ENCODE data around the gene WNT11.

Gene WNT11

DNA sequence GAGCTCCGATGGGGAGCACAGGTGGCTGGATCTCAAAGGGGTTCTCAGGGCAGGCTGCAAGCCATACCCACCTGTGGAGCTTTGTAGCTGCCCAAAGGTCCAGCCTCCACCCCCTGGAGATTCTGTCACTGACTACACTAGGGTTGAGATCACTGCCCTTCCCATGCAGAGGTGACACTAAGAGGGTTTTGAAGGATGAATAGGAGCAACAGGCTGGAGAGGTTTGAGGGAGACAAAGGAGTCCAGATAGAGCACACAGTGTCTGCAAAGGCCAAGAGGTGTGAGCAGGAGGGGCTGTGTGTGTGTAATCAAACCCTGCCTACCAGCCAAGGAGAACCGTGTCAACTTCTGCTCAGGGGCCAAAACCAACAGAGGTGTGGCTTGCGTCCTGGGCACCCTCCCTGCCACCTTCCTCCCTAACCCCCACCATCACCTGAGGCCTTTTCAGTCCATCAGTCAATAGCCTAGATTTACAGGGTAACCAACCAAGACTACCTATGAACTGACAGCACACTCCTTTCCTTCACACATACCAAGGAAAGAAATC, 43.0 kb upstream of the WNT11 start:
- POLR2A ChIA-PET (ENCODE audit: low non-redundant PET) = no interaction called here
- no peak for DNase-seq (ENCODE audit: low spot score)
- TF ChIP-seq, protein P1, sequence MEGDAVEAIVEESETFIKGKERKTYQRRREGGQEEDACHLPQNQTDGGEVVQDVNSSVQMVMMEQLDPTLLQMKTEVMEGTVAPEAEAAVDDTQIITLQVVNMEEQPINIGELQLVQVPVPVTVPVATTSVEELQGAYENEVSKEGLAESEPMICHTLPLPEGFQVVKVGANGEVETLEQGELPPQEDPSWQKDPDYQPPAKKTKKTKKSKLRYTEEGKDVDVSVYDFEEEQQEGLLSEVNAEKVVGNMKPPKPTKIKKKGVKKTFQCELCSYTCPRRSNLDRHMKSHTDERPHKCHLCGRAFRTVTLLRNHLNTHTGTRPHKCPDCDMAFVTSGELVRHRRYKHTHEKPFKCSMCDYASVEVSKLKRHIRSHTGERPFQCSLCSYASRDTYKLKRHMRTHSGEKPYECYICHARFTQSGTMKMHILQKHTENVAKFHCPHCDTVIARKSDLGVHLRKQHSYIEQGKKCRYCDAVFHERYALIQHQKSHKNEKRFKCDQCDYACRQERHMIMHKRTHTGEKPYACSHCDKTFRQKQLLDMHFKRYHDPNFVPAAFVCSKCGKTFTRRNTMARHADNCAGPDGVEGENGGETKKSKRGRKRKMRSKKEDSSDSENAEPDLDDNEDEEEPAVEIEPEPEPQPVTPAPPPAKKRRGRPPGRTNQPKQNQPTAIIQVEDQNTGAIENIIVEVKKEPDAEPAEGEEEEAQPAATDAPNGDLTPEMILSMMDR (conservative IDR thresholded peaks at IDR 0.05; ENCODE audit: low read depth) = no peak
- CTCF ChIA-PET = no interaction called here
- H3K27ac ChIP-seq = no peak overlapping the region

DNA sequence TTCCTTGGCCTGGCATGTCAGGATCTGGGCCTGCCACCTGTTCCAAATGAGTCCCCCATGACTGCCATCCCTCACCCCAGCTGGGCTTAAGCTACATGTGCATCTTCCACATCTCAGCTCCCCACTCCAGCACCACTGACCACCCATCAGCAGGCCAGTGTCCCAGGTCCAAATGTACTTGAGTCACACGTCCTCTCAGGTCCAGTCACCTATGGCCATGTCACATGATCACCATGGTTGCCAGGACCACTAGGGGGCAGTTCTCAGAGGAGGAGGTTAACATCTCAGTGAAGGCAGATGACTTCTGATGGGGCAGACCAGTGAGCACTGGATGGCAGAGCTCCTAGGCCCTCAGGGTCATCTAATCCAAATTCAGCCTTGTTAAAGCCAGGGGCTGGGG, 41.9 kb upstream of the WNT11 start:
- H3K27ac ChIP-seq = no peak overlapping the region
- TF ChIP-seq, protein P1 (conservative IDR thresholded peaks at IDR 0.05; ENCODE audit: low read depth) = no peak
- POLR2A ChIA-PET (ENCODE audit: low non-redundant PET) = no interaction called here
- CTCF ChIA-PET = interaction anchor here (0.5 kb wide), 2 partner anchors 445 to 1008 kb away, joined by 3 to 4 read pairs; partner anchors contain the start of gene TPBGL
- no peak for DNase-seq (ENCODE audit: low spot score)

DNA sequence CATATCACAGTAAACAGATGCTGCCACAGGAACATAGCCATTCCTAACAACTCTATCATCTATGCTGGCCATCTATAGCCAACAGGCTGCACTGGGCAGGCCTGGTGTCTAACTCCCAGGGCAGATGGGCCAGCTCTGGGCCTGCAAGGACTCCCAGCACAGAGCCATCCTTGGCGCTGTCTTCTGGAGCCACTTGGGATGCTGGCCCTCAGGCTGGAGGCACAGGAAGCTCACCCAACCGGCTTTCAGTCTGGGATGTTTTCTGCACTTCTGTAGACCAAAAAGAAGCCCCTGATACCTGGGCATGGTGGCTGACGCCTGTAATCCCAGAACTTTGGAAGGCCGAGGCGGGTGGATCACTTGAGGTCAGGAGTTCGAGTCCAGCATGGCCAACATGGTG, 40.8 kb upstream of the WNT11 start:
- TF ChIP-seq, protein P1 (conservative IDR thresholded peaks at IDR 0.05; ENCODE audit: low read depth) = no peak
- H3K27ac ChIP-seq = no peak overlapping the region
- POLR2A ChIA-PET (ENCODE audit: low non-redundant PET) = interaction anchor here (0.6 kb wide), 1 partner anchor 20 kb away, joined by 3 read pairs; no protein-coding TSS in a partner anchor
- no peak for DNase-seq (ENCODE audit: low spot score)
- CTCF ChIA-PET = no interaction called here

DNA sequence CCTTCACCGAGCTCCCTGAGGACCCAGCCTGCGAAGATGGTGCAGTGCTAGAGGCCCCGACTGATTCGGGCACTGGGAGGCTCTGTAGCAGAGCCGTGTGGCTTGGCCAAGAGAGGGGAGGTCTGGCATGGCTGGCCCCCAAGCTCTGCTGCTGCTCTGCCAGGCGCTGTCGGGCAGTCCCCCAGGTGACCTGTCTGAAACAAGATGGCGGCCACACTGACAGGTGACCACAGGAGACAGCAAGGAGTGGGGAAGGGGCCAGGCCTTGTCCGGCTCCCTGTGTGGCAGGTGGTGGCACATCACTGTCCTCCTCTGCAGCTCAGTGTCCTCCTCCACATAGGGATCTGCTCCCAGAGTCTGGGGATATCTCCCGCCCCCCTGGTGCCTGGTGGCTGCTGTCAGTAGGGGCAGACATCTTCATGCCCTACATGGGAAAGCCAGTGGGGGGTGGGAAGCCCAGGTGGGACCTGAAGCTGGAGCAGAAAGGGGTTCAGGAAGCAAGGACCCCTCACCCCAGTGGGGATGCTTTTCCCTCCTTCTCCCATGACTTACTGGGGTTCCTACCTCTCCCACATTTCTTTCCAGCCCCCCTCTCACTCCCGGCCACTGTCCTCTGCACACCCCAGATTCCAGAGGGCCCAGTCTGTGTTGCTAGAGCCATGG, 40.1 kb upstream of the WNT11 start:
- DNase-seq (ENCODE audit: low spot score) = no peak
- H3K27ac ChIP-seq = no peak overlapping the region
- TF ChIP-seq, protein P1 (conservative IDR thresholded peaks at IDR 0.05; ENCODE audit: low read depth) = no peak
- CTCF ChIA-PET = no interaction called here
- POLR2A ChIA-PET (ENCODE audit: low non-redundant PET) = no interaction called here

DNA sequence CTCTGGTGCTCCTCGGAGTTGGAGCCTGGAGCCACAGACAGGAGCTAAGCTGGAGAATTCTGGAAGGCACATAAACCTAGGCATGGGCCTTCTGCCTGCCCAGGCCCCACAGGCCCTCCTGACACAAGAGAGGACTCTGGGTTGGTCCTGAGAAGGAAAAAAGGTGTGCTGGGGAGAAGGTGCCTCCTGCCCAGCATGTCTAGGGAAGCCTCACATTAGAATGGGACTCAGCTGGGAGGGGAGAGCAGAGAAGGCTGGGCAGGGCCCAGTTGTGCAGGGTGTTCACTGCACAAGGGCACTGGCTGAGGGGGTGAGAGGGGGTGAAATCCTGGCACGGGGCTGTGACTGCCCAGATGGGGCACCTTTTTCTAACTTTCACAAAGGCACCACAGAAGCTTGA, 39.4 kb upstream of the WNT11 start:
- CTCF ChIA-PET = no interaction called here
- TF ChIP-seq, protein P1 (conservative IDR thresholded peaks at IDR 0.05; ENCODE audit: low read depth) = no peak
- POLR2A ChIA-PET (ENCODE audit: low non-redundant PET) = no interaction called here
- H3K27ac ChIP-seq = no peak overlapping the region
- no peak for DNase-seq (ENCODE audit: low spot score)

DNA sequence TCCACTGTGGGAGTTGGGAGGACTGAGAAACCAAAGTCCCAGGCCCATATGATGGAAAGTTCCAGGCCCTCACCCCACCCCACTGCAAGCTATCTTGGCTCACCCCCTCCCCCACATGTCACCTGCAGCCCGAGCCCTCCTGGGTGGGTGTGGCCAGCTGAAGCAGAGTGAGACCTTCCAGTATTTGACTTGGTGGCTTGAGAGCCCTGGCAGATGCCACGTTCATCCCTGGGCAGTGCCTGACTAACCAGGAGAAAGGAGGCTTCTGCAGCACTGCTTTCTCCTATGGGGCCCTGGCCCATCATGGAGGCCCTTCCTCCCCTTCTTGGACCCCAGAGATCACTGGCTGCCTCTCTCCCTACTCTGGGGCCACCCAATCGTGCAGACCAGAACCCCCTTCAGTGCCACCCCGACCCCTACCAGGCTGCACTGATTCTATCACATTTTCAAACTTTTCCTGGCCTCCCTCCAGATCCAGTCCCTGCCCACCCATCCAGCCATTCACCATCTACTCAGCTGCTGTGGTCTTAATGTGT, 38.1 kb upstream of the WNT11 start:
- POLR2A ChIA-PET (ENCODE audit: low non-redundant PET) = no interaction called here
- TF ChIP-seq, protein P1 (conservative IDR thresholded peaks at IDR 0.05; ENCODE audit: low read depth) = no peak
- CTCF ChIA-PET = no interaction called here
- no peak for DNase-seq (ENCODE audit: low spot score)
- no peak overlapping the region for H3K27ac ChIP-seq
